Right lobe of liver (tissue), 4 donors: ENCODE data around the gene CAPN10.

Experiments used
- POLR2A ChIP-seq: fragments of 450-650 bp; IDR thresholded peaks from one replicate; pipeline ENCODE4 v1.6.1; 2017; ENCODE audit warnings: antibody characterized with exemption, mild to moderate bottlenecking
- TF ChIP-seq, protein P1 (sequence below), 4 donors: fragments of 200-600 bp in 3 of 4; fragments of 450-650 bp in 1 of 4; IDR thresholded peaks; one replicate each; pipeline versions ENCODE4 v1.5.1 to v1.8.0; 2016 to 2022; ENCODE audit warnings: antibody characterized with exemption in 4 of 4, mild to moderate bottlenecking in 2 of 4
- donor health status: DM: no; HTN: no; CAD: no.
- donor health status: DM: no; HTN: no; CAD: no.
- donor health status: DM: no; HTN: yes; CAD: no.

DNA sequence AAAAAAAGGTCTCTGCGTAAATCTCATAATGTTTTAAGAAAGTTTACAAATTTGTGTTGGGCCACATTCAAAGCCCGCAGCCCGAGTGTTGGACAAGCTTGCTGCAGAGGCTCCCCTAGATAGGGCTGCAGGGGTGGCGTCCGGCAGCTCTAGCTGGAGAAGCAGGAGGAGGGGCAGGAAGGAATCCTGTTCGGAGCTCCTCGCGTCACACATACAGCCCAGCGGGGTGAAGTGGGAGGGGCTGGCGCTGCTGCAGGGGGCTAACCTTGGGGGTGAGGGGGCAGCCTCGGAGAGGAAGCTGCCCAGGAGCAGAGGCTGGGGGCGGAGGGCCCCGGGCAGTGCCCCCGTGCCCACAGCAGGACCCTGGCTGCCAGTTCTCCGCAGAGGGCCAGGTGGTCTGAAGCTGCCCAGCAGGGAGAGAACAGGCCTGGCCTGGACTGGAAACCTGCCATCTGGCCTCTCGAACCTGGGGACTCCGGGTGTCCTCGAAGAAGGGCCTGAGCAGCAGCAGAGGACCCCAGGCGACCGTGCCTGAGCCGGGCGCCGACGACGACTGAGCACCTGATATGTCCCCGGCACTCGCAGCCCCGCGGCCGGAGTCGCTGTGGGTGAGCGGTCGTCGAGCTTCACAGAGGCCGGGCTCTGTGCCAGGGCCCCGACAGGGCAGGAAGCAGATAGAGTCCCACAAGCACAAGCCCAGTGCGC is 36.1 kb downstream of the CAPN10 start:
- TF ChIP-seq, protein P1, sequence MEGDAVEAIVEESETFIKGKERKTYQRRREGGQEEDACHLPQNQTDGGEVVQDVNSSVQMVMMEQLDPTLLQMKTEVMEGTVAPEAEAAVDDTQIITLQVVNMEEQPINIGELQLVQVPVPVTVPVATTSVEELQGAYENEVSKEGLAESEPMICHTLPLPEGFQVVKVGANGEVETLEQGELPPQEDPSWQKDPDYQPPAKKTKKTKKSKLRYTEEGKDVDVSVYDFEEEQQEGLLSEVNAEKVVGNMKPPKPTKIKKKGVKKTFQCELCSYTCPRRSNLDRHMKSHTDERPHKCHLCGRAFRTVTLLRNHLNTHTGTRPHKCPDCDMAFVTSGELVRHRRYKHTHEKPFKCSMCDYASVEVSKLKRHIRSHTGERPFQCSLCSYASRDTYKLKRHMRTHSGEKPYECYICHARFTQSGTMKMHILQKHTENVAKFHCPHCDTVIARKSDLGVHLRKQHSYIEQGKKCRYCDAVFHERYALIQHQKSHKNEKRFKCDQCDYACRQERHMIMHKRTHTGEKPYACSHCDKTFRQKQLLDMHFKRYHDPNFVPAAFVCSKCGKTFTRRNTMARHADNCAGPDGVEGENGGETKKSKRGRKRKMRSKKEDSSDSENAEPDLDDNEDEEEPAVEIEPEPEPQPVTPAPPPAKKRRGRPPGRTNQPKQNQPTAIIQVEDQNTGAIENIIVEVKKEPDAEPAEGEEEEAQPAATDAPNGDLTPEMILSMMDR (IDR thresholded peaks at IDR 0.05) = no peak
- no peak for TF ChIP-seq POLR2A
